ENCODE measurements around the gene C20orf204. TPM values are rescaled to one million over a fixed set of nuclear protein-coding genes. Genes with fewer than 3 reads are reported as not detected.

C20orf204 gene
- total and polyA plus RNA-seq, 10 of the 15 experiments (the other 5 are each of a cell fraction or from before 2014, with no cell fraction given), result 0.24 to 56.0 (median 12.4) TPM

DNA sequence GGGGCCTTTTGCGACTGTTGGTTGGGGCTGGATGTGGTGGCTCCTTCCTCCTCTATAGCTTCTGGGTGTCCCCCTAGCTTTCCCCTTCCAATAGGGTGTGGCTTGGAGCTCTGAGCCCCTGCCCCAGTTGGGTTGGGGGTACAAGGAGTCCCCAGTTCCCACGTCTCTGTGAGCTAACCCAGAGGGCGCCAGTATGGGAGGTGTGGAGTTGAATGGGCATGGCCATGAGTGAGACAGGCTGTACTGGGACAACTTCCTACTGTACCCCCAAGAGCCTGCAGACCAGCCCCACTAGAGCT is 1.2 kb downstream of the C20orf204 start (continued):
- TF ChIP-seq CTCF (IDR thresholded peaks at IDR 0.05 in 2 of 3, conservative IDR thresholded peaks at IDR 0.05 in 1 of 3; ENCODE audit: control insufficient read depth in 2 of 3, extremely low read depth in 1 of 3, insufficient read depth in 1 of 3, low read depth in 3 of 3, low read length in 3 of 3) (no peak), BACH1 (IDR thresholded peaks at IDR 0.05; ENCODE audit: borderline replicate concordance) (0 out of 2 replicates have a peak, but pooled peaks have one; percentile 17), ZNF592 (IDR thresholded peaks at IDR 0.05) (no peak), CBX5 (IDR thresholded peaks at IDR 0.05; ENCODE audit: low read depth) (no peak), E4F1 (IDR thresholded peaks at IDR 0.05; ENCODE audit: borderline replicate concordance, partially characterized antibody) (no peak), NFIC (IDR thresholded peaks at IDR 0.05; ENCODE audit: low read depth, low read length) (no peak), ZZZ3 (IDR thresholded peaks at IDR 0.05; ENCODE audit: control insufficient read depth, insufficient read length, low read depth) (no peak)

Measured in GM12878 (cell line).